ENCODE data around the gene SIPA1.

DNA sequence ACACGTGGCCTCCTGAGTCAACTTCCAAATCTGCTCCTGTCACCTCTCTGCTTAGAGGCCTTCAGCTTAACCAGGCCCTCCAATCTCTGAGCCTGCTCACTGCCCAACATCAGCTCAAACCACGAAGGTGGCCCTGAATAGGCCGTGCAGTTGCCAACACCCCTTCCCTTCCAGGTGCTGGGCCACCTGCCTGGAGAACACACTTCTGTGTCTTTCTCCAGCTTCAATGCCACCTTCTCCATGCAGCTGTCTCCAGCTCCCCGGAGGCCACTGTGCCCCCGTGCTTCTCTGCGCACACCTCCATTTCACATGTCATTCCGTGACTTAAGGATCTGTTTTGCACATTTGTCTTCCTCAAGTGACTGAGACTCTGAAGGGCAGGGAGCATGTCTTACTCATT is 19.5 kb downstream of the SIPA1 start:
- TF ChIP-seq FOXK2 (IDR thresholded peaks at IDR 0.05) = no peak
- TF ChIP-seq SP1 (IDR thresholded peaks at IDR 0.05) = no peak

All from HEK293T (cell line).